HepG2 (cell line): ENCODE measurements around the gene UBQLN4.

Experiments
- CREB1 ChIP-seq, 2 experiments: fragments of 450-650 bp in 1 of 2; IDR thresholded peaks; 2 replicates each; pipeline ENCODE4 v1.6.1; 2016 to 2017; ENCODE audit warnings: control low read depth in 1 of 2, mild to moderate bottlenecking in 1 of 2, missing compliant biosample characterization in 1 of 2, missing genetic modification characterization in 1 of 2
- CTCF ChIP-seq: sonication (generic); formaldehyde crosslinking; IDR thresholded peaks from 2 replicates; pipeline ENCODE4 v1.5.0; 2020; ENCODE audit warnings: mild to moderate bottlenecking, missing genetic modification reagents, moderate library complexity
- PAWR ChIP-seq: sonication (generic); formaldehyde crosslinking; IDR thresholded peaks from 2 replicates; pipeline ENCODE4 v1.4.0; 2020; ENCODE audit warnings: missing genetic modification reagents, mild to moderate bottlenecking, borderline replicate concordance
- SRSF4 ChIP-seq: fragments of 200-400 bp; formaldehyde crosslinking; IDR thresholded peaks from one replicate; pipeline ENCODE4 v1.6.1; 2018; ENCODE audit warnings: mild to moderate bottlenecking, low read depth, low read length, moderate library complexity; ENCODE audit not compliant: poor library complexity, severe bottlenecking
- TOE1 ChIP-seq: sonication (generic); formaldehyde crosslinking; IDR thresholded peaks from 2 replicates; pipeline ENCODE4 v1.4.0; 2020; ENCODE audit warnings: mild to moderate bottlenecking, missing genetic modification reagents

DNA sequence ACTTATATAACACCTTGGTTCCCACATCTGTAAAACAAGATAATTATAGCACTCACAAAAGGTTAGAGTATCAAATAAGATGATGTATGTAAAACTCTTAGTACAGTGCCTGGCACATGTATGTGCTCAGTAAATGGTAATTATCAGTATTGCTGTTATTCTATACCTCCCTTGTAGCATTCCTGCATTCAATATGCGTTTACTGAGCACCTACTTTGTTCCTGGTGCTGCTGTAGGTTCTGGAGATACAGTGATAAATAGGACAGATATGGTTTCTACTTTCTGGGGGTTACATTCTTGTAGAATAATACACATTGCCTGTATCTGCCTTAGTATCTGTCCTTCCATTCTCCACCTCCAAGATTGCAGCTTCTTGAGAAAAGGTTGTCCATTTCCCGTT lies 31.6 kb downstream of the UBQLN4 start:
- no peak for TF ChIP-seq CREB1 (IDR thresholded peaks at IDR 0.05)
- no peak for TF ChIP-seq CREB1 (CRISPR knock-in tag; IDR thresholded peaks at IDR 0.05)
- no peak for TF ChIP-seq CTCF (CRISPR knock-in tag)
- no peak for TF ChIP-seq SRSF4
- TF ChIP-seq PAWR (CRISPR knock-in tag): no peak
- no peak for TF ChIP-seq TOE1
